ENCODE measurements around the gene CCDC157. TPM values are rescaled to one million over a fixed set of nuclear protein-coding genes. Genes with fewer than 3 reads are reported as not detected.

CCDC157 gene
- total RNA-seq, 2 donors from 2014 or later: 6.1 to 7.2 TPM

- H3K4me1 Mint-ChIP-seq: peaks cover 26% of the 10 kb centered on the region
- TF ChIP-seq CTCF (conservative IDR thresholded peaks at IDR 0.05): no peak
- no peak overlapping the region for H3K27ac ChIP-seq (ENCODE audit: low read depth, low read length)
These were observed 28.2 kb upstream of the CCDC157 start for GRCh38 chr22:30328466-30329049.

GRCh38 chr22:30332551-30332950, 24.3 kb upstream of the CCDC157 start:
- Mint-ChIP-seq H3K4me1 (peaks cover 4% of the 10 kb centered on the region), H3K9me3 (no peaks in the 10 kb centered on the region), H3K36me3 (ENCODE audit: low read depth) (peaks cover 67% of the 10 kb centered on the region), H3K27ac (no peak overlapping the region), H3K27me3 (ENCODE audit: insufficient read depth) (no peaks in the 10 kb centered on the region), H3K4me3 (no peak overlapping the region)
- Histone ChIP-seq H3K36me3 (ENCODE audit: control insufficient read depth, insufficient read depth, low read length) (peaks cover 64% of the 10 kb centered on the region), H3K9me3 (ENCODE audit: control insufficient read depth, low read length) (no peaks in the 10 kb centered on the region), H3K9ac (ENCODE audit: extremely low read depth, low read length, poor library complexity, severe bottlenecking) (no peak overlapping the region), H3K4me1 (ENCODE audit: control insufficient read depth, insufficient read depth, low read length) (no peaks in the 10 kb centered on the region), H3K4me3 (ENCODE audit: low read length) (no peak overlapping the region), H3K27ac (ENCODE audit: low read depth, low read length) (no peak overlapping the region), H3K27me3 (ENCODE audit: control insufficient read depth, insufficient read depth, low read length, poor library complexity, severe bottlenecking) (no peaks in the 10 kb centered on the region)
- no peak for TF ChIP-seq CTCF (conservative IDR thresholded peaks at IDR 0.05)
- no peak for DNase-seq
- 89 to 100% methylated on average over 3 to 5 of the region's 5 CpGs for WGBS, 2 experiments (ENCODE audit: insufficient coverage in 1 of 2, insufficient read length in 1 of 2)

More at GRCh38 chr22:30328466-30329049, 28.2 kb upstream of the CCDC157 start:
- Histone ChIP-seq H3K4me3 (ENCODE audit: low read length) (no peak overlapping the region), H3K9ac (ENCODE audit: extremely low read depth, low read length, poor library complexity, severe bottlenecking) (no peak overlapping the region), H3K27me3 (ENCODE audit: control insufficient read depth, insufficient read depth, low read length, poor library complexity, severe bottlenecking) (no peaks in the 10 kb centered on the region), H3K4me1 (ENCODE audit: control insufficient read depth, insufficient read depth, low read length) (peaks cover 7% of the 10 kb centered on the region), H3K36me3 (ENCODE audit: control insufficient read depth, insufficient read depth, low read length) (peaks cover 26% of the 10 kb centered on the region), H3K9me3 (ENCODE audit: control insufficient read depth, low read length) (no peaks in the 10 kb centered on the region)
- no peak overlapping the region for H3K4me3 Mint-ChIP-seq
- peak; percentile 61 for DNase-seq
- WGBS, 2 experiments (ENCODE audit: insufficient coverage in 1 of 2, insufficient read length in 1 of 2): 91 to 100% methylated on average over 2 to 3 of the region's 3 CpGs
- H3K27me3 Mint-ChIP-seq (ENCODE audit: insufficient read depth): no peaks in the 10 kb centered on the region
- no peaks in the 10 kb centered on the region for H3K9me3 Mint-ChIP-seq
- peaks cover 28% of the 10 kb centered on the region for H3K36me3 Mint-ChIP-seq (ENCODE audit: low read depth)
- H3K27ac Mint-ChIP-seq: peak overlapping the region; percentile 78

- no peak overlapping the region for H3K4me3 ChIP-seq (ENCODE audit: low read length)
- no peak for DNase-seq
- Mint-ChIP-seq H3K27ac (no peak overlapping the region), H3K4me1 (no peaks in the 10 kb centered on the region), H3K27me3 (ENCODE audit: insufficient read depth) (no peaks in the 10 kb centered on the region), H3K36me3 (ENCODE audit: low read depth) (peaks cover 73% of the 10 kb centered on the region), H3K9me3 (no peaks in the 10 kb centered on the region), H3K4me3 (no peak overlapping the region)
- H3K27ac ChIP-seq (ENCODE audit: low read depth, low read length): no peak overlapping the region
- 86 to 94% methylated on average over 1 to 2 of the region's 2 CpGs for WGBS, 2 experiments (ENCODE audit: insufficient coverage in 1 of 2, insufficient read length in 1 of 2)
- H3K9ac ChIP-seq (ENCODE audit: extremely low read depth, low read length, poor library complexity, severe bottlenecking): no peak overlapping the region
- H3K9me3 ChIP-seq (ENCODE audit: control insufficient read depth, low read length): no peaks in the 10 kb centered on the region
- no peak for TF ChIP-seq CTCF (conservative IDR thresholded peaks at IDR 0.05)
- H3K4me1 ChIP-seq (ENCODE audit: control insufficient read depth, insufficient read depth, low read length): no peaks in the 10 kb centered on the region
- no peaks in the 10 kb centered on the region for H3K27me3 ChIP-seq (ENCODE audit: control insufficient read depth, insufficient read depth, low read length, poor library complexity, severe bottlenecking)
- H3K36me3 ChIP-seq (ENCODE audit: control insufficient read depth, insufficient read depth, low read length): peaks cover 64% of the 10 kb centered on the region
These were observed 23.7 kb upstream of the CCDC157 start for GRCh38 chr22:30332994-30333706.

All from endodermal cell (in vitro differentiated cells).